H9 (cell line): Measurements from ENCODE around the gene TPCN2. TPM values are rescaled to one million over a fixed set of nuclear protein-coding genes. Genes with fewer than 3 reads are reported as not detected.

ENCODE experiments used
- DNase-seq: peaks from one replicate; pipeline ENCODE4 v3.0.0-alpha.2; 2017
- H2AFZ ChIP-seq: one replicate; pipeline ENCODE4 v1.6.1; 2013; ENCODE audit warnings: mild to moderate bottlenecking, low read length, control low read depth, moderate library complexity
- H2AK5ac ChIP-seq: 2 replicates; pipeline ENCODE4 v1.6.1; 2013; ENCODE audit warnings: low read length, control low read depth, mixed read lengths; ENCODE audit not compliant: insufficient read length
- H2BK120ac ChIP-seq: one replicate; pipeline ENCODE4 v1.6.1; 2013; ENCODE audit warnings: low read depth, mild to moderate bottlenecking, low read length, control low read depth, inconsistent platforms; ENCODE audit not compliant: poor library complexity, severe bottlenecking
- H2BK12ac ChIP-seq: 2 replicates; pipeline ENCODE4 v1.6.1; 2013; ENCODE audit warnings: low read length, control low read depth, mixed read lengths, low read depth; ENCODE audit not compliant: insufficient read length
- H2BK15ac ChIP-seq: 2 replicates; pipeline ENCODE4 v1.6.1; 2013; ENCODE audit warnings: low read depth, low read length, control low read depth
- H2BK20ac ChIP-seq: one replicate; pipeline ENCODE4 v1.6.1; 2013; ENCODE audit warnings: low read depth, mild to moderate bottlenecking, low read length, control low read depth, inconsistent platforms; ENCODE audit not compliant: poor library complexity, severe bottlenecking
- H2BK5ac ChIP-seq: 2 replicates; pipeline ENCODE4 v1.6.1; 2013; ENCODE audit warnings: low read length, control low read depth, mixed read lengths; ENCODE audit not compliant: insufficient read length
- H3K14ac ChIP-seq: 2 replicates; pipeline ENCODE4 v1.6.1; 2013; ENCODE audit warnings: low read length, control low read depth; ENCODE audit not compliant: insufficient read depth
- H3K18ac ChIP-seq: 2 replicates; pipeline ENCODE4 v1.6.1; 2013; ENCODE audit warnings: low read depth, mild to moderate bottlenecking, mixed read lengths, low read length, control low read depth; ENCODE audit not compliant: insufficient read length
- H3K23ac ChIP-seq: 2 replicates; pipeline ENCODE4 v1.6.1; 2013; ENCODE audit warnings: low read length, control low read depth, mixed read lengths, low read depth; ENCODE audit not compliant: insufficient read length
- H3K23me2 ChIP-seq: 2 replicates; pipeline ENCODE4 v1.6.1; 2013; ENCODE audit warnings: low read depth, mild to moderate bottlenecking, mixed read lengths, low read length, control low read depth; ENCODE audit not compliant: insufficient read length, poor library complexity, severe bottlenecking
- H3K27ac ChIP-seq: 2 replicates; pipeline ENCODE4 v1.5.1; 2013; ENCODE audit warnings: low read length, control low read depth, mixed read lengths, low read depth; ENCODE audit not compliant: insufficient read length
- H3K27me3 ChIP-seq: 2 replicates; pipeline ENCODE4 v1.6.1; 2013; ENCODE audit warnings: low read length, control low read depth, inconsistent platforms; ENCODE audit not compliant: insufficient read depth
- H3K4ac ChIP-seq: 2 replicates; pipeline ENCODE4 v1.6.1; 2013; ENCODE audit warnings: low read depth, mild to moderate bottlenecking, control low read depth, inconsistent platforms, low read length, moderate library complexity
- H3K4me1 ChIP-seq: 2 replicates; pipeline ENCODE4 v1.6.1; 2013; ENCODE audit warnings: low read length, control low read depth, inconsistent platforms; ENCODE audit not compliant: insufficient read depth
- H3K4me2 ChIP-seq: 2 replicates; pipeline ENCODE4 v1.6.1; 2013; ENCODE audit warnings: low read length, control low read depth, mixed read lengths; ENCODE audit not compliant: insufficient read length, insufficient read depth
- H3K56ac ChIP-seq: 2 replicates; pipeline ENCODE4 v1.6.1; 2013; ENCODE audit warnings: low read depth, mild to moderate bottlenecking, mixed read lengths, low read length, control low read depth; ENCODE audit not compliant: insufficient read length
- H3K79me1 ChIP-seq: 2 replicates; pipeline ENCODE4 v1.6.1; 2013; ENCODE audit warnings: low read depth, mild to moderate bottlenecking, moderate library complexity, low read length, control low read depth, inconsistent platforms; ENCODE audit not compliant: insufficient read depth, poor library complexity, severe bottlenecking
- H3K79me2 ChIP-seq: 2 replicates; pipeline ENCODE4 v1.6.1; 2013; ENCODE audit warnings: low read length, control low read depth, inconsistent platforms; ENCODE audit not compliant: insufficient read depth
- H3K9ac ChIP-seq: 2 replicates; pipeline ENCODE4 v1.6.1; 2013; ENCODE audit warnings: low read length, control low read depth, mixed read lengths; ENCODE audit not compliant: insufficient read length; ENCODE audit errors: extremely low read depth
- H3K9me3 ChIP-seq: one replicate; pipeline ENCODE4 v1.6.1; 2013; ENCODE audit warnings: low read depth, low read length, inconsistent platforms; ENCODE audit not compliant: control insufficient read depth
- H3T11ph ChIP-seq: one replicate; pipeline ENCODE4 v1.6.1; 2013; ENCODE audit warnings: mild to moderate bottlenecking, low read length, control low read depth, inconsistent platforms
- H4K20me1 ChIP-seq: one replicate; pipeline ENCODE4 v1.6.1; 2013; ENCODE audit not compliant: control insufficient read depth, insufficient read length, insufficient read depth
- H4K5ac ChIP-seq: 2 replicates; pipeline ENCODE4 v1.6.1; 2013; ENCODE audit warnings: low read depth, mild to moderate bottlenecking, mixed read lengths, low read length, control low read depth; ENCODE audit not compliant: insufficient read length
- H4K8ac ChIP-seq: replicated peaks from 2 replicates; pipeline ENCODE4 v1.6.1; 2013; ENCODE audit warnings: low read length, control low read depth, mixed read lengths, low read depth; ENCODE audit not compliant: insufficient read length
- H4K91ac ChIP-seq: 2 replicates; pipeline ENCODE4 v1.6.1; 2013; ENCODE audit warnings: low read depth, mild to moderate bottlenecking, moderate library complexity, mixed read lengths, low read length, control low read depth; ENCODE audit not compliant: insufficient read length
- H3K27ac Mint-ChIP-seq, 3 experiments: 2 replicates in 2 of 3; 3 replicates in 1 of 3; pipeline ENCODE4 v1.8.0; 2020 to 2021; ENCODE audit warnings: mixed read lengths in 3 of 3, mild to moderate bottlenecking in 1 of 3, moderate library complexity in 1 of 3
- H3K27me3 Mint-ChIP-seq: 2 replicates; pipeline ENCODE4 v1.8.0; 2021; ENCODE audit warnings: low read depth, mild to moderate bottlenecking, moderate library complexity, mixed read lengths
- H3K36me3 Mint-ChIP-seq, 3 experiments: 2 replicates in 2 of 3; 3 replicates in 1 of 3; pipeline ENCODE4 v1.8.0; 2020 to 2021; ENCODE audit warnings: low read depth in 3 of 3, mixed read lengths in 3 of 3; ENCODE audit not compliant: insufficient read depth in 1 of 3
- H3K4me1 Mint-ChIP-seq, 2 experiments: 2 replicates each; pipeline ENCODE4 v1.8.0; 2020; ENCODE audit warnings: mixed read lengths in 2 of 2
- H3K4me3 Mint-ChIP-seq, 2 experiments: 2 replicates in 1 of 2; 3 replicates in 1 of 2; pipeline ENCODE4 v1.8.0; 2020 to 2021; ENCODE audit warnings: mild to moderate bottlenecking in 2 of 2, mixed read lengths in 2 of 2, moderate library complexity in 1 of 2
- H3K9me3 Mint-ChIP-seq, 2 experiments: 2 replicates in 1 of 2; 3 replicates in 1 of 2; pipeline ENCODE4 v1.8.0; 2020; ENCODE audit warnings: mild to moderate bottlenecking in 2 of 2, mixed read lengths in 2 of 2, moderate library complexity in 1 of 2
- WGBS: extraction: QIAGEN DNeasy Blood & Tissue Kit; methylation state at CpG from one replicate; pipeline ENCODE4 v1.1.7; 2013; ENCODE audit warnings: missing lambda C conversion rate, low lambda C conversion rate, mixed read lengths; ENCODE audit not compliant: insufficient read length; ENCODE audit errors: extremely low coverage; 5-methylcytosine and 5-hydroxymethylcytosine counted together
- total RNA-seq: library from RNA; stranded (reverse); gene quantifications from 2 replicates; pipeline ENCODE4 v1.2.1, GENCODE V29; 2021
- TF ChIP-seq, protein P1 (sequence below): fragments of 200-600 bp; sonication (generic); conservative IDR thresholded peaks from 3 replicates; pipeline ENCODE4 v1.8.0; 2021; ENCODE audit warnings: antibody characterized with exemption, mild to moderate bottlenecking

The TPCN2 gene
- total RNA-seq, 1 experiment from 2014 or later = 16.8 TPM

DNA sequence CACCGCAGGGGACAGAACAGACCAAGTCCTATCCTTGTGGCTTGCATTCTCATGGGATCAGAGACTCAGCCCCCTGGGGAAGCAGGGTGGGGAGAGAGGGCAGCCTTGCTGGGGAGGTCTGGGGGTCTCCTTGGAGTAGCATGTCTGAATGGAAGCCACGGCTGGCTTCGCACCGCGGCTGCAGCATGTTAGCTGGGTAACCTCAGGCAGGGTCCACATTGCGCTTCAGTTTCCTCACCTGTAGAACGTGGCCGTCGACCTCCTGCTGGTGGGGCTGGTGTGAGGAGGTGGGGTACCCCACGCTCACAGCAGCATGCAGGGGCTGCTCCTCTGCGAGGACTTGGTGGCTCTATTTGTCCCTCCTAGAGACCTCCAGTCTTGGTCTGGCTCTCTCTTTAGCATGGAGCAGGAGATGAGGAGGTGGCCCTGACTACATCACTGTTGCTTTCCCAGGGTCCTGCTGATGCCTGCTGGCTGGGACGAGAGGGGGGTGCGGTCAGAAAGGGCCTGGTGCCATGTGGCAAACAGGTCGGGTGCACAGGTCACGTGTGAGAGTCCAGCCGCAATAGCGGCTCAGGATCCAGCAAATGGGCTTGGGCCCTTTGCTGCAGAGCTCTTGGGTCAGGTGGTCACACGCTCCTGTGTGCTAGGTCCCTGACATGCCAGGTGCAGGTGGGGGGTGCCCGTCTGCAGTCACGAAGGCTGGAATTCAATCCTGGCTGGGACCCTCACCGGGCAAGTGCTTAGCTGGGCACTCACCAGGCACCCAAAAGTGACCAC lies 71.6 kb downstream of the TPCN2 start:
- H3K9ac ChIP-seq = no peak overlapping the region
- no peak overlapping the region for H2BK5ac ChIP-seq
- no peaks in the 10 kb centered on the region for H3K79me1 ChIP-seq
- H2BK120ac ChIP-seq = no peak overlapping the region
- no peak overlapping the region for H4K5ac ChIP-seq
- H4K91ac ChIP-seq = no peak overlapping the region
- no peak for DNase-seq
- H2AFZ ChIP-seq = no peak overlapping the region
- Mint-ChIP-seq H3K4me3 (no peak overlapping the region), H3K27ac (peak overlapping the region in 1 of 3 experiments; percentile 8; a peak in 1 of 7 replicates), H3K36me3 (peaks cover 0 to 5% (median 0%) of the 10 kb centered on the region in 3 experiments; a peak in 1 of 7 replicates), H3K27me3 (peaks cover 8% of the 10 kb centered on the region), H3K4me1 (peaks cover 16 to 30% of the 10 kb centered on the region in 2 experiments), H3K9me3 (peaks cover 7 to 11% of the 10 kb centered on the region in 2 experiments; a peak in 3 of 5 replicates)
- no peak overlapping the region for H3K56ac ChIP-seq
- H3K79me2 ChIP-seq = no peaks in the 10 kb centered on the region
- no peak overlapping the region for H3K14ac ChIP-seq
- no peak overlapping the region for H3T11ph ChIP-seq
- H4K20me1 ChIP-seq = no peaks in the 10 kb centered on the region
- H2BK12ac ChIP-seq = no peak overlapping the region
- no peaks in the 10 kb centered on the region for H3K23me2 ChIP-seq
- WGBS = no CpG with 5 or more reads among the region's 21 CpGs
- H3K9me3 ChIP-seq = no peaks in the 10 kb centered on the region
- TF ChIP-seq, protein P1, sequence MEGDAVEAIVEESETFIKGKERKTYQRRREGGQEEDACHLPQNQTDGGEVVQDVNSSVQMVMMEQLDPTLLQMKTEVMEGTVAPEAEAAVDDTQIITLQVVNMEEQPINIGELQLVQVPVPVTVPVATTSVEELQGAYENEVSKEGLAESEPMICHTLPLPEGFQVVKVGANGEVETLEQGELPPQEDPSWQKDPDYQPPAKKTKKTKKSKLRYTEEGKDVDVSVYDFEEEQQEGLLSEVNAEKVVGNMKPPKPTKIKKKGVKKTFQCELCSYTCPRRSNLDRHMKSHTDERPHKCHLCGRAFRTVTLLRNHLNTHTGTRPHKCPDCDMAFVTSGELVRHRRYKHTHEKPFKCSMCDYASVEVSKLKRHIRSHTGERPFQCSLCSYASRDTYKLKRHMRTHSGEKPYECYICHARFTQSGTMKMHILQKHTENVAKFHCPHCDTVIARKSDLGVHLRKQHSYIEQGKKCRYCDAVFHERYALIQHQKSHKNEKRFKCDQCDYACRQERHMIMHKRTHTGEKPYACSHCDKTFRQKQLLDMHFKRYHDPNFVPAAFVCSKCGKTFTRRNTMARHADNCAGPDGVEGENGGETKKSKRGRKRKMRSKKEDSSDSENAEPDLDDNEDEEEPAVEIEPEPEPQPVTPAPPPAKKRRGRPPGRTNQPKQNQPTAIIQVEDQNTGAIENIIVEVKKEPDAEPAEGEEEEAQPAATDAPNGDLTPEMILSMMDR = no peak
- H3K18ac ChIP-seq = no peak overlapping the region
- no peaks in the 10 kb centered on the region for H3K27me3 ChIP-seq
- H2BK15ac ChIP-seq = no peak overlapping the region
- H3K4ac ChIP-seq = no peak overlapping the region
- no peaks in the 10 kb centered on the region for H3K4me1 ChIP-seq
- H2AK5ac ChIP-seq = no peak overlapping the region
- H3K27ac ChIP-seq = no peak overlapping the region
- no peak overlapping the region for H3K4me2 ChIP-seq
- no peak overlapping the region for H3K23ac ChIP-seq
- no peak overlapping the region for H2BK20ac ChIP-seq
- H4K8ac ChIP-seq = no peak overlapping the region
